Measurements from ENCODE around the gene KITLG. TPM values are rescaled to one million over a fixed set of nuclear protein-coding genes. Genes with fewer than 3 reads are reported as not detected.

KITLG gene
- total RNA-seq, 4 donors from 2014 or later: 10.2 to 27.5 (median 16.4) TPM

DNA sequence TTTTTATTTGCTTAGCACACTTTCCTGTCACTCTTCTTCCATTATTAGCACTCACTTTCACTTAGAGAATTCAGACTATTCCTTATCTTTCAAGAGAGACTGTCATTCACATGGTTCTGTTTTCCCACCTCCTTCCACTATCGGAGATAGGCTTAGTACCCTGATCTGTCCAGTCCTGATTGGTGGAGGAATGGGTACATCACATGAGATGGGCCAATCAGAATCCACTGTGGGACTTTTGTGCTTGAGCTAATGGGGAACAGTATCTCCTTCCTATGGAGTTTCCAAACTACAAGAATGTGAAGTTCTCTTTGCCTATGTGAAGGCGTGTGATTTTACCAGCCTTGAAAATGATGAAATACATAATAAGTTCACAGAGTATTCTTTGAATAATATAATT, 4.8 kb upstream of the KITLG start:
- no peak for DNase-seq (ENCODE audit: low spot score in 2 of 2)
- Histone ChIP-seq H3K4me1 (no peaks in the 10 kb centered on the region), H3K4me3 (no peak overlapping the region), H3K9me3 (peaks cover 0 to 20% (median 0%) of the 10 kb centered on the region in 4 donors), H3K27ac (no peak overlapping the region), H3K27me3 (no peaks in the 10 kb centered on the region), H3K36me3 (peaks cover 0 to 20% (median 0%) of the 10 kb centered on the region in 3 donors)
- WGBS, 2 donors: 96 to 100% methylated on average over 2 of the region's 2 CpGs
- TF ChIP-seq, protein P1, sequence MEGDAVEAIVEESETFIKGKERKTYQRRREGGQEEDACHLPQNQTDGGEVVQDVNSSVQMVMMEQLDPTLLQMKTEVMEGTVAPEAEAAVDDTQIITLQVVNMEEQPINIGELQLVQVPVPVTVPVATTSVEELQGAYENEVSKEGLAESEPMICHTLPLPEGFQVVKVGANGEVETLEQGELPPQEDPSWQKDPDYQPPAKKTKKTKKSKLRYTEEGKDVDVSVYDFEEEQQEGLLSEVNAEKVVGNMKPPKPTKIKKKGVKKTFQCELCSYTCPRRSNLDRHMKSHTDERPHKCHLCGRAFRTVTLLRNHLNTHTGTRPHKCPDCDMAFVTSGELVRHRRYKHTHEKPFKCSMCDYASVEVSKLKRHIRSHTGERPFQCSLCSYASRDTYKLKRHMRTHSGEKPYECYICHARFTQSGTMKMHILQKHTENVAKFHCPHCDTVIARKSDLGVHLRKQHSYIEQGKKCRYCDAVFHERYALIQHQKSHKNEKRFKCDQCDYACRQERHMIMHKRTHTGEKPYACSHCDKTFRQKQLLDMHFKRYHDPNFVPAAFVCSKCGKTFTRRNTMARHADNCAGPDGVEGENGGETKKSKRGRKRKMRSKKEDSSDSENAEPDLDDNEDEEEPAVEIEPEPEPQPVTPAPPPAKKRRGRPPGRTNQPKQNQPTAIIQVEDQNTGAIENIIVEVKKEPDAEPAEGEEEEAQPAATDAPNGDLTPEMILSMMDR (IDR thresholded peaks at IDR 0.05): no peak
- TF ChIP-seq EP300 (IDR thresholded peaks at IDR 0.05): no peak
- TF ChIP-seq POLR2A (IDR thresholded peaks at IDR 0.05): no peak

DNA sequence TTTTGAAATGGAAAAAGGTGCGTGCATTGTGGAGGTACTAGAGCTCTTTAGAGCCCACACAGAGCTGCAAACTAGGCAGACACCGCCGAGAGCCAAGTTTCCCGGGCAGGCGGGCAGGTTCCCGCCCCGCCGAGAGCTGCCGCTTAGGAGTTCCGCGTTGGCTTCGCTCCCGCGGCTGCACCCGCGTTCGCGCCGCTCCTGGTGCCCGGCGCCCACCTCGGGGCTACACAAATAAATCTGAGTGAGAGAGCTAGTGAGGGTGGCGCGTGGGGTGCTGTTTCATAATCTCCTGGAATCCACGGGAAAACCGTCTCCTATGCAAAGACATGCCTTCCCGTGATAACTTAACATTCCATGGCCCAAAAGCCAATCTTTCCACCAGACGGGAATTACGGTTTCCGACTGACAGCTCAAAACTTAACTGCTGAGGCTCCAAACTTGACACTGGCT, 645 bp downstream of the KITLG start:
- Histone ChIP-seq H3K36me3 (no peaks in the 10 kb centered on the region), H3K27me3 (no peaks in the 10 kb centered on the region), H3K27ac (peak overlapping the region; percentile 52 to 89 (median 76)), H3K4me3 (peak overlapping the region; percentile 62 to 90 (median 75)), H3K4me1 (peaks cover 0 to 45% (median 0%) of the 10 kb centered on the region in 4 donors), H3K9me3 (no peaks in the 10 kb centered on the region)
- 1% methylated on average over 20 to 30 of the region's 30 CpGs for WGBS, 2 donors
- TF ChIP-seq POLR2A (IDR thresholded peaks at IDR 0.05): no peak
- no peak for TF ChIP-seq EP300 (IDR thresholded peaks at IDR 0.05)
- TF ChIP-seq, protein P1 (IDR thresholded peaks at IDR 0.05): no peak
- peak; percentile 18 to 25 for DNase-seq (ENCODE audit: low spot score in 2 of 2)

DNA sequence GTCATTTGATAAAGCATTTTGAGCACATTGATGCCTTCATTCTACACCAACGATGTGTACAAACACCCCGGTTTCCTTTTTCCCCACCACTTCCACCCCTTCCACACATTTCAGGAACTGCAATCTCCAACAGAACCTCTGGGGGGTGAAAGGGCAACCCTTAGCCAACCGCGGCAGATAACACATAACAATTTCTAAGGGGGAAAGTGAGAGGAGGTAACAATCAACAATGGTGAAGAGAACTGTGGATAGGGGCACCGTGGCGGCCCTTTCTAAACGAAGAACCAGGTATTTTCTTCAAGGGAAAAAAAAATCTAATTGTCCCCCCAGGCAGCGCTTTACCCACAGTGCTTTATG, 1.1 kb downstream of the KITLG start:
- peaks cover 0 to 50% (median under 1%) of the 10 kb centered on the region in 4 donors for H3K4me1 ChIP-seq

GRCh38 chr12:88578276-88579160, 1.8 kb downstream of the KITLG start:
- Histone ChIP-seq H3K4me1 (peaks cover 0 to 56% (median 4%) of the 10 kb centered on the region in 4 donors), H3K27me3 (no peaks in the 10 kb centered on the region), H3K36me3 (no peaks in the 10 kb centered on the region), H3K27ac (peak overlapping the region in 3 of 4 donors; percentile 70 to 89 (median 83)), H3K4me3 (peak overlapping the region; percentile 62 to 90 (median 75)), H3K9me3 (no peaks in the 10 kb centered on the region)
- WGBS, 2 donors: 33 to 34% methylated on average over 12 of the region's 12 CpGs
- DNase-seq (ENCODE audit: low spot score in 2 of 2): no peak
- TF ChIP-seq POLR2A (IDR thresholded peaks at IDR 0.05) (no peak), EP300 (IDR thresholded peaks at IDR 0.05) (peak in 1 of 2 donors; percentile 15)

More for the DNA sequence above, 1.1 kb downstream of the KITLG start:
- peak in 1 of 2 donors; percentile 13 for DNase-seq (ENCODE audit: low spot score in 2 of 2)
- Histone ChIP-seq H3K27ac (peak overlapping the region; percentile 52 to 89 (median 76)), H3K27me3 (no peaks in the 10 kb centered on the region), H3K36me3 (no peaks in the 10 kb centered on the region), H3K4me3 (peak overlapping the region; percentile 62 to 90 (median 75)), H3K9me3 (no peaks in the 10 kb centered on the region)
- WGBS, 2 donors: 0 to 1% methylated on average over 8 of the region's 8 CpGs
- no peak for TF ChIP-seq POLR2A (IDR thresholded peaks at IDR 0.05)
- TF ChIP-seq, protein P1 (IDR thresholded peaks at IDR 0.05): peak; percentile 15 to 54 (median 44)

- no peaks in the 10 kb centered on the region for H3K36me3 ChIP-seq
- no peak for DNase-seq (ENCODE audit: low spot score in 2 of 2)
- H3K27me3 ChIP-seq: no peaks in the 10 kb centered on the region
- peak overlapping the region in 2 of 4 donors; percentile 16 to 89 for H3K27ac ChIP-seq
- H3K4me1 ChIP-seq: peaks cover 0 to 66% (median 7%) of the 10 kb centered on the region in 4 donors
- TF ChIP-seq, protein P1 (IDR thresholded peaks at IDR 0.05): peak in 1 of 5 experiments; percentile 17
- TF ChIP-seq POLR2A (IDR thresholded peaks at IDR 0.05): no peak
- no peak for TF ChIP-seq EP300 (IDR thresholded peaks at IDR 0.05)
- WGBS, 2 donors: 40 to 49% methylated on average over 1 of the region's 1 CpG
- no peaks in the 10 kb centered on the region for H3K9me3 ChIP-seq
- no peak overlapping the region for H3K4me3 ChIP-seq
Measured at GRCh38 chr12:88577537-88577936, 2.7 kb downstream of the KITLG start.
